SKM-1 treated with dmso at 0.1 percent for 144 hours (cell line): ENCODE data around the gene NHEJ1.

Experiments
- DNase-seq: peaks from one replicate; lab custom pipeline; 2025; ENCODE audit not compliant: unreplicated experiment; lab: John Stamatoyannopoulos, UW

Gene NHEJ1

DNA sequence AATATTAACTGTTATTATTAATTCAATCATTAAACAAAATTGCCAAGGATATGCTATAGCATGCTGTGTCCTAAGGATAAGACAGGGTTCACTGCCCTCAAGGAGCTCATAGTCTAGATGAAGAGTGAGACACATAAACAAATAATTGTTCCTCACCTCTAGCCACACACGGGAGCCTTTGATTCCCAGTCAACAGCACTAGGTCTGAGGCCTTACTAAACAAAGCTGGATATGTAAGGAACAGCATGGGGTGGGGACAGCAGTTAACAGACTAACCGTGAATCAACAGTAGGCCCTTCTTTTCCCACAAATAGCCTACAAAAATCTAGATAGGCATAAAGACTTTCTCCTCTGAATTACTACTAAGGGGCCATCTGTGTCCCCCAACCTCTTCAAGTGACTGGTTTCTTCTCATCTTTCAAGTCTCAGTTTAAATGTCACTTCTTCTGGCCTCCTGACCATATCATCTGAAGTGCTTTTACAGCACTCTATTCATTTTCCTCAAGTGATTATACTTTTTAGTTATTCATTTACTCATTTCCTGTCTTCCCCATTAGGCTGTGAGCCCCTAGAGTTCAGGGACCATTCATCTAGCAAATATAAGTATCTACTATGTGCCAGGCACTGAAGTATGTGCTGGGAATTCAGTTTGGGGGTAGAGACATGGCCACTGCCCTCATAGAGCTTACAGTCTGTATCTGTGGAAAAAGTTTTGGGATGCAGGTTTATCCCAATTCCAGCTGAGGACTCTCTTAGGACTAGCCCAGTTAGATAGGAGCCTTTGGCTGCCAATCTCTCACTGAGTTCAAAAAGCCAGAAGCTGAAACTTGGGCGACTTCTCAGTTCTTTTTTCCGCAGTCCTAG is 69.9 kb downstream of the NHEJ1 start:
- DNase-seq = no peak

DNA sequence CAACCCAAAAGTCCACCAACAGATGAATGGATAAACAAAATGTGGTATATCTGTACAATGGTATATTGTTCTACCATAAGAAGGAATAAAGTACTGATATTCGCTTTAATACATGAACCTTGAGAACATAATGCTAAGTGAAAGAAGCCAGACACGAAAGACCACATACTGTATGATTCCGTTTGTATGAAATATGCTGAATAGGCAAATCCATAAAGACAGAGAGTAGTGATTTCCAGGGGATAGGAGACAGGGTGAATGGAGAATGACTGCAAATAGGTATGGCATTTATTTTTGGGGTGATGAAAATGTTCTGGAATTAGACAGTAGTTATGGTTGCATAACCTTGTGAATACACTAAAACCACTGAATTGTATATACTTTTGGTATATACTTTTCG is 71.3 kb downstream of the NHEJ1 start:
- no peak for DNase-seq

DNA sequence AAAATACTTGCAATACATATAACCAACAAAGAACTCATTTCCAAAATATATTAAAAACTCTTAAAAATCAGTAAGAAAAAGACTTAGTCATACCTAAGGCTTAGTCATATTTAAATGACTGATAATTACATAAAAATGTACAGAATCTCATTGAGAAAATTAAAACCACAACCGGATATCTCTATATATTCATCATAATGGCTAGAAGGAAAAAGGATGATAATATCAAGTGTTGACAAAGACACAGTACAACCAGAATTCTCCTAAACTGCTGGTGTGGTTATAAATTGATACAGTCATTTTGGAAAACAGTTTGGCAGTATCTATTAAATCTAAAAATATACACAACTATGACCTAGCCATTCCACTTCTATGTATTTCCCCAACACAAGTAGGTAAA is 72.8 kb downstream of the NHEJ1 start:
- no peak for DNase-seq

DNA sequence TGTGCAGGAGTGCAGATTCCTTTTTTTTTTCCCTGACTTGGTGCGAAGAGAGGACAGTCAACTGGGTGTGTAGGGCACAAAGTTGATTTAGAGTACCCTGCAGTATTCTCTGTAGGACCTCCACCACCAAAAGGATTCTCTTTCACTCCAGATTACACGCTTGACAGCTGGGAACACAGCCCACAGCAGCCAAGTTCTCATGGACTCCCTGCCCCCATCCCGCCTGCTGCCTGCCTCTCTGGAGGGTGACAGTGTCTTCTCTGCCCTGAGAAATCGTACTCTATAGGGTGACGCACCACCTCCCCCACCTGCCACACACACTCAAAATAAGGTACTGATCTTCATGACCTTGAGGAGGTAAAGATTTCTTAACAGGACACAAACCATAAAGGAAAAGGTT is 73.3 kb downstream of the NHEJ1 start:
- DNase-seq = no peak

DNA sequence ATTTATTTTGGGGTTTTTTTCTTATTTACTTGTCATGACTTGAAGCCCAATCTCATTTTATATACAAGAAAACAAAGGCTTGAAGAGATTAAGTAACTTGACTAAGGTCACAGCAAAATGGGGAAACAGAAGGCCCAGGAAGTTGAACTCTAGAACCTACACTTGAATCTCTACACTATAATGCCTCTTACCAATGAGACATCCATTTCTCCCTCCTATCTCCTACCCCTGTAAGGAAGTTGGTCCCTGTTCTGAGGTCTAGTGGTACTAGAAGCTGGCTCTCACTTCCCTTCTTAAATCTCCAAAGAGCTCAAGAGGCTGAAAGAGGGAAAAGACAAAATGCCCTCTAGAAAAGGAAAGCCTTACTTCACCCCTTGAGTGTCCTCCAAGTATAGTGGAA is 74.4 kb downstream of the NHEJ1 start:
- DNase-seq = peak; percentile 37

DNA sequence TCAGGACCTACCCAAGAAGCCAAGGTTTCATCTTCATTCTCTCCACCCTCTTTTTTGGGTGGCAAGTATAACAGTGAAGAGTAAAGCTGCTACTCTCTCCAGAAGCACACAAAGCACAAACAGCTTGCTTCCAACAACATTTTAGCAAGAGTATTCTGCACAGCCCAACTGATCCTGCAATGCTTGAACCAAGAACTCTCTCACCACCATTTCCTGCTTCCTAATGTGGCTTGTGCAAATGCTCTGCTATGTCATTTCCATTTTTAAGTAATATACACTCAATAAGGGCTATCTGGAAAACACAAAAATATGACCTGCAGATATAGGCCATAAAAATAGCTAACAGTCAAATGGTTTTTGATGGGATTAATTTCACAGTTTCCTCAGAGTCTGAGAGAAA is 75.8 kb downstream of the NHEJ1 start:
- DNase-seq = no peak

DNA sequence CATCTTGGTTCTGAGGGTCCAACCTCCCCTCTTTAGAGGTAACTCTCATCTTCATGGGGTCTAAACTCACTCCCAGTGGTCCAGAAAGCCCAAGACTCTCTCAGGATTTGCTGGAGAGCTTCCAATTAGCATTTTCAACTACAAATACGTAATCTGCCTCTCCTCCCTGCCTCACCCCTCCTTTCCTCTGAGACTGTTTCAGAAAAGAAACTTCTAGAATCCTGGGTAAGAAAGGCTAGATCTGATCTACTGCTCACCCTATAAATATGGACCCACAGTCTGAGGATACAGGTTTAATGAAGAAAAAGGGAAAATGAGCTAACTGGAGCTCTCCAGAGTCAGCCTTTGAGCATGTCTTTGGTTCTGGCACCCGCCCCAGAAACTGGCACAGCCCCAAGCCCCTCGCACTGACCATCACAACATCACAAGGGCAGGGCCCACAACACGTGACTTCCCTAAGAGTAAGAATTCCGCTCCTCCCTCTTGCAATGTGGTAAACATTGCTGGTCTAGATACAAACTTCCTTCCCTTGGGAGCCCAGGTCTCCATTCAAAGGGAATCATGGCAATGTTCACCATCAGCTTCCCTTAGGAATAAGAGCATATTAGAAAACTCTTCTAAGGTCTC is 78.2 kb downstream of the NHEJ1 start:
- no peak for DNase-seq

DNA sequence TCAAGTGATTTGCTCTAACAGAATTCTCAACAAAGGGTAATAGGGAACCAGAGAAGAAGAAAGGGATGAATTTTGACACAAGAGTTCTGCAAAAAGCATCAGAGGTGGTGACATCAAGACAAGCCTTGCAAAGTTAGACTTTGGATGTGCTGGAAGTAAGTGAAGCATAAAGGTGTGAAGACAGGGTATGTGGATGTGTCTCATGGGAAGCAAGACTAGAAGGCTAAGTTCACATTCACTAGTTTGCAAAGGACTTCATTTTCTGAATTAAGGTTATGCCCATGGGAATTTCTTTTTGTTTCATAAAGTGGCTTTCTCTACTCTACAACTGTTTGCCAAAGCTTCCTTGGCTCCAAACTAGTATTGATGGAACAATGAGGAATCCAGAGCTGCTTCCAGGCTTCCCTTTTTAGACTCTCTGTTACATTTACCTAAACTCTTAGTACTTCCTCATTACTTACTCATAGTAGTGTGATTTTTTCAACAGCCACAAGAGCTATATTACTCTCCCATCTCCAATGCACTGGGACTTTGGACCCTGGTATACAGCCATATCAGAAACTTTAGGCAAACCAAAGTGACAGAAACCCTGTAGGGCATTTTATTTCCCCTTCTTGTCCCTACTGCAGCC is 78.8 kb downstream of the NHEJ1 start:
- peak; percentile 54 for DNase-seq

DNA sequence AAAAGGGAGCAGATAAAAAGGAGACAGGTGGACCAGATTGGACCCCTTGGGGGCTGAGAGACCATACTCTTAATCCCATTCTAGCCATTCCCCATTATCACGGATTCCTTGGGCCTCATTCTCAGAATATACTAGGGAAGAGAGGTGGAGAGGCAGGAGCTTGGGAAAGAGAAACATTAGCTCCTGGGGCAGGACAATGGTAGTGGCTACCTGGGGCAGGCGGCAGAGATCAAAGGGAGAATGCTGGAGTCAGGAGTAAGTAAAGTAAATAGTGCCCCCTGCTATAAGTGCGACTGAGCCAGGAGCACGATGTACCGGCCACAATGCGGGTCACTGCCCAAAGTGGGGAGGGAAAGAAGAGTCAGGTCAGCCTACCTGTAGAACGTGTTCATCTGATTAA is 79.5 kb downstream of the NHEJ1 start:
- no peak for DNase-seq

DNA sequence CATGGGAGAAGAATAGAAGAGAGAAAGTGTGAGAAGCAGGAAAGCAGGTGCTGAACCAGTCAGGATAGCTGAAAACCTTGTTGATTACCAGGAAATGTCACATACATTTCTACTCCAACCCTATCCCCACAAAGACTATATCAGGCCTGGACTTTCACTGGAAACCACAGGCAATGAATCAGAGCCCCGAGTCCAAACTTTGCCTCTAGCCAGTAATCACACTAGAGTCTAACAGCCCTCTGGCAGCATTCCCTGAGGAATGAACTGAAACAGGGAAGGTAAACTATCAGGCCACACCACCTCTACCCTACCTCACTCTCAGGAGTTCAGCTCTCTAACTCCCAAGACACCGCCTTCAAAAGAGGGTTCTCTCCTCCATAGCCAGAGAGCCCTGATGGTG is 81.2 kb downstream of the NHEJ1 start:
- DNase-seq = no peak

DNA sequence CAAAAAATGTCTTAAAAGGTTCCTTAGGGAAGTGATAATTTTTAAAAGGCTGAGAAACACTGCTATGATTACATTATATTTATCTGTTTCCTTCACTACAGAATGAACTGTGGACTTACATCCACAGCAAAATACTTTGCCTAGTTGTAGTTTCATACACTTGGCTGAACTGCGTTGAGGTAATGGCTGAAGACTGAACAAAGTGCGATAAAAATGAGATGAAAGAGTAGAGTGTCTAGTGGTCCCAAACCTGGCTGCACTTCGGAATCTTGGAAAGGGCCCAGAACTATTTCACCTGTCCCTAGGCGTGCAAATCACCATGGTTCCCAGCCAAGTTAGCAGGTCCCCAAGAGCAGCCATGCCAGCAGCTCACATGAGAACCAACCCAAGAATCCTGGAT is 81.7 kb downstream of the NHEJ1 start:
- no peak for DNase-seq

DNA sequence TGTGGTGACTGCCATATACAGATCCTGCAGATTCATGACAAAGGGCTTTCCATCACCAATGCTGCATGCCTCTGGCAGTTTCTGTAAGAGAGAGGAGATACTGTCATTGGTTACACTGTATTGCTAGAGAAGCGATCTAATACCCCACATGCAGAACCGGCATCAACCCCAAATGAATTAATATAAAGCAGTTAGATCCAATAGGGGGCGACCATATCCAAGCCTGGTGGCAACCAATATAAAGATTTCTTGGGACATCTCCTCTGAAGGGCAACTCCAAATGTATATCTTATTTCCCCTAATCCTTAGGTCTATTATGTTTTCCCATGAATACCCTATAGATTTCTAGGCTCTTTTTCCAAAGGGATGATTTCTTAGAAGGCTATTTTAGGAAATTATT is 82.5 kb downstream of the NHEJ1 start:
- DNase-seq = no peak

DNA sequence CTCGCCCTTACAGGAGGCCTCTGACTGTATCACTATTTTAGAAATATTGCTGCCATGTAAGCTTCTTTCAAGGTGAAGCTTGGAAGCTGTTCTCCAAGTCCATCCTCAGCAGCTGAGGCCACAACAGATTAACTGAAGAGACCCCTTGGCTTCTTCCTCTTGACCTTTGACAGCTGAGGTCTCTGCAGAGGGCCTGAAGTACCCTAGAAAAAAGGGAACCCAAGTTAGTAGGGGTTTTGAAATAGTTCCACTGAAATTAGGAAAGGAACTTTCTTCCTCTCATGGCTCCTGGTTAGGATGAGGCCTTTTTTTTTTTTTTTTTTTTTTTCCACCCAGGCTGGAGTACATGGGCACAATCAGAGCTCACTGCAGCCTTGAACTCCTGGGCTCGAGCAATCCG is 84.4 kb downstream of the NHEJ1 start:
- peak; percentile 70 for DNase-seq

DNA sequence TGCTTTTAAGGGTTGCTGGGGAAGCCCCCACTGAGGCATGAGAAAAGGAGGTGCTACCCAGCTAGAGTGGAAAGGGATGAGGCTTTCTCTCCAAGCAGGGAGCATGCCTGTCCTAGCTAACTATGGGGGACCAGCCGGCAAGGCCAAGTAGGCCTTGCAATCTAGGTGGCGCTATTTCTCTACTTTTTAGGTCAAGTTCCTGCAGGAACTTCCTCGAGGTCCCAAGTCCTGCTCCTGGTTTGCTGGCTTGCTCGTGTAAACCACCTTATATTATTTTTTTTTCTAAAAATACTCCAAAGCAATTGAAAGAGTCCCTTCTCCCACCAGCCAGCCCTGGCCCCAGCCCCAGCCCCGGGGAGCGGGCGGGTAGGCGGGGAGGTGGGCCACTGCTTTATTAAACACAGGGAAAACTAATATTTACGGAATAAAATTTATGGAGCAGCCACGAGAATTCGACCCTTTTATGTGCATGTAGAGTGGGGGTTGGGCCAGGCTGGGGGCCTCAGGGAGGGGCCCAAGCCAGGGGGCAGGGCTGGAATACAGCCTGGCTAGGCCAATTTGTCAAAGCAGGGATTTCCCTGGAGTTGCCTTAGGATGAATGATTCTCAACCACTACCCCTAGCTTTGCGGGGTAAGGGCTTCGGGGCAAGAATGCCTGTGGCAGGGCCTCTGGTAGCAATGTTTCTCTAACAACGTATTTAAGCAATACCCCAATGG is 87.0 kb downstream of the NHEJ1 start:
- peak; percentile 28 for DNase-seq

DNA sequence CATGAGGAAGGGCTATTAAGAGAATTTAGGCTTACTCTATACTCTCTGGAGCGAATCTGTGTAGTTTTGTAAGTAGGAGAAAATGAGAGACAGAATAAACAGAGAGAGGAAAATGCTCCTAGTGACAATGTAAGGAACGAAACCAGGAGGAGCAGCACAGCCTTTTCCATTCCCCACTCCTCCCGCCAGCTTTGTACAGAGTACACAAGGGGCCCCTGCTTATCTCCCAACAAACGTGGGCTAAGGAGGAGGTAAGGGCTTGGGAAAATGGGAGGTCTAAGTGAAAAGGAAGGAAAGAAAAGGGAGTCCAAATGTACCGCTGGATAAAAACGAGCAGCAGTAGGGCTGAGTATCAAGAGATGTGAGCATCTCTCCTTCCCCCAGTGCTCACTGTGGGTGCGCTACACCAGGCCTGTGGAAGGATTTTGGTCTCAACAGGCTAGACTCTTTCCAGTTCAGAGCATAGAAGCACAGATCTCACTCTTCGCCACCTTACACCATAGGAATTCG is 87.8 kb downstream of the NHEJ1 start:
- no peak for DNase-seq

DNA sequence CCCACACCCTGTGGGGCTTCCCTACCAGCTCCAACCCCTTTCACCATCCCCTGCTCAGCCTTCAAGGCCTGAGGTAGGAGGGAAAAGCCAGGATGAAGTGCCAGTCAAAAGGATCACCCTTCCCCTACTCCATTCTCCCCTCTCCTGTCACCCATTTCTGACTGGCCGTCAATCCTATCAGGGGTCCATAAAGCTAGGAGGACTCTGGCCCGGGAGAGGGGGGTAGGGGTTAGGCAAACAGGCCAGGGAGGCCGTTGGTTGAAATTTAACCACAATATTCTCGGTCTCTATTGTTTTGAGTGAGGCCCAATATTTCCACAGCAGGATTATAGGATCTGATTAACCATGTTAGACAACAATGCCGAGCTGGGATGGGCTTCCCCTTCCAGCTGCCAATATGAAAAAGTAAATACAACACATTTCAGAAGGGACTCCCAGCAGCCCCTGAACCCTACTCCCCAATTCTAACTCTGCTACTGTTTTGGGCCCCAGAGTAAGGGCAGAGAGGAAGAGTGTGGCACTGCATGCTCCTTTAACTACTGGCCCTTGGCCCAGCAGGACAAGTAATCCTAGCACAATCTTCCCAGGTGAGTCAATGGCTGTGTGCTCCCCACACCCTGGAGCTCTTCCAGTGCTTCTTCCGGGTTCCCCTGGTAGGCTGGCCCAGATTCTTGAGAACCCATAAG is 89.3 kb downstream of the NHEJ1 start:
- DNase-seq = no peak

DNA sequence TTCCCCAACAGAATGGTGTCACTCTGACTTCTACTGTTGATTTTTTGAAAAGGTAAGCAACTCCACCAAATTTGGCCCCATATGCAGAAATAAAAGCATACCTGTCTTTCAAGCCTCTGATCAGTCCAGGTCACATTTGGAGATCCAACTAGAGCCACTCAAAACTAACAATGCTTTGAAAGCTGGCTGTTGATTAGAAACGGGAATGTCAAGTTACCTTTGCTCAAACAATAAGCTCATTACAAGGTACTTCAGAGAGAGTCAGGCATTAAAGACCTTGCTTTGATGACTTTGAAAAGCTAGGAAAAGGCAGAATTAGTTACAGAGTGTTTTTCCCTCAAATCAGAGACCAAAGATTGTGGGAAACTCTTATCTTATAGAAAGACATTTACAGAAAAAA is 95.1 kb downstream of the NHEJ1 start:
- no peak for DNase-seq

DNA sequence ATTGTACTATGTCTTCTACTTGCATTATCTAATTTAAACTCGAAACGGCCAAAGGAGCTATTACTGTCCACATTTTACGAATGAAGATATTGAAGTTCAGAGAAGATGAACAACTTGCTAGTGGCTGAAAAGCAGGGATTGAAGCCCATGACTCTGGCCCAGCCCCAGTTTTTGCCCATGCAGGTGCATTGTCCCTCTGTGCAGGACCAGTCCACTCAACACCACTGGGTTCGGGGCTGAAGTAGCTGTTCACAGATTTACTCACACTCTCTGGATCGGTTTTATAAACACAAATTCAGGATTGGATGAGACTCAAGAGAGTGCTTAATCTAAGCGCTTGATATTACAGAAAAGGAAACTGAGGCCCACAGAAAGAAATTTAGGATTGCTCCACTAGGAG is 98.5 kb downstream of the NHEJ1 start:
- DNase-seq = no peak

DNA sequence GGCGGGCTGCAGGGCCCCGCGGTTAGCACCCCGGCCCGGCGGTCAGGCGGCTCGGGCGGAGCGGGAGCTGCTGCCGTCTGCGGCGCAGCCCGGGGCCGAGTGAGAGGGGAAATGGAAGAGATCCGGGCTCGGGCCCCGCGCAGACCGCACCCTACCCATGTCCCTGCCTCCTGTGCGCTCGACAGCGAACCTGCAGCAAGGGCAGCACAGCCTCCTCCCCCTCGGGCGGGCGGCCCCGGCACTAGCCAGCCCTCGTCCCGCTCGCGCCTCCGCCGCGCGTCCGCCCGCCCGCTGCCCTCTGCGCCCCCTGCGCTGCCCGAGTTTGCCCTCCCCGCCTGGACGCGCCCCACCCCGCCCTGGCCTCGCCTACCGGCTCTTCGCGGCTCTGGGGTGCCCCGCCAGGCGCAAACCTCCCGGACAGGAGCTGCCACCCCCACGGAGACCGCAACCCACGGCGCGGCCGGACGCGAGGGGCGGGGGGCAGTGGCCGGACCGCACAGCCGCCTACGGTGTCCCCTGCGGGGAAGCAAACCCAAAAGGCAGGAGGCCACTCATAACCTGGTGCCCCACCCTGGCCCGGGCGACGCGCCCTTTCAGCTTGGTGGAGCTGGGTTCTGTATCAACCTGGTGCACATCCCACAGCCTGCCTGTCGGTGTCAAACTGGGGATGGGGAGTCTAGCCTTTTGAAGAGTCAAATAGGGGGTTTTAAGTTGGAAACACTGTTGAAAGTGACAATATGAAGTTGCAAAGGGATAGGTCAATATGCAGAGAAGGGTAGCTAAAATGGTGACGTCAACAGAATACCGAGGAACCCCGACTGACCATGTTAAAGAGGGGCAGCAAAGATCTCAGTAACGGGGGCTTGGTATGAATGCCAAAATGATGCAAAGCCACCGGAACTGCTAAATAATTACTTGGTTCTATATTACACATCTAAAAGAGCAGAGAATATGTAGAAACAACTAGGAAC is 99.5 kb downstream of the NHEJ1 start, which contains the start of gene IHH:
Gene IHH (minus strand): TSS at position 101 of the 971 bp plus-strand sequence. CDS start 454 bp downstream, outside the sequence.
- no peak for DNase-seq
